Activated T-cell treated with anti-CD3 and anti-CD28 coated beads for 24 hours (primary cell): Measurements from ENCODE around the gene TAF4B.
"Not testable (repeated sequence)": the region's sequence is repeated elsewhere in the genome, so short reads cannot be mapped to it uniquely, and the experiment has no call there.

ENCODE experiments used
- DNase-seq: peaks from one replicate; pipeline ENCODE4 v3.0.0-alpha.2; 2020; ENCODE audit warnings: low read depth

The TAF4B gene, protein sequence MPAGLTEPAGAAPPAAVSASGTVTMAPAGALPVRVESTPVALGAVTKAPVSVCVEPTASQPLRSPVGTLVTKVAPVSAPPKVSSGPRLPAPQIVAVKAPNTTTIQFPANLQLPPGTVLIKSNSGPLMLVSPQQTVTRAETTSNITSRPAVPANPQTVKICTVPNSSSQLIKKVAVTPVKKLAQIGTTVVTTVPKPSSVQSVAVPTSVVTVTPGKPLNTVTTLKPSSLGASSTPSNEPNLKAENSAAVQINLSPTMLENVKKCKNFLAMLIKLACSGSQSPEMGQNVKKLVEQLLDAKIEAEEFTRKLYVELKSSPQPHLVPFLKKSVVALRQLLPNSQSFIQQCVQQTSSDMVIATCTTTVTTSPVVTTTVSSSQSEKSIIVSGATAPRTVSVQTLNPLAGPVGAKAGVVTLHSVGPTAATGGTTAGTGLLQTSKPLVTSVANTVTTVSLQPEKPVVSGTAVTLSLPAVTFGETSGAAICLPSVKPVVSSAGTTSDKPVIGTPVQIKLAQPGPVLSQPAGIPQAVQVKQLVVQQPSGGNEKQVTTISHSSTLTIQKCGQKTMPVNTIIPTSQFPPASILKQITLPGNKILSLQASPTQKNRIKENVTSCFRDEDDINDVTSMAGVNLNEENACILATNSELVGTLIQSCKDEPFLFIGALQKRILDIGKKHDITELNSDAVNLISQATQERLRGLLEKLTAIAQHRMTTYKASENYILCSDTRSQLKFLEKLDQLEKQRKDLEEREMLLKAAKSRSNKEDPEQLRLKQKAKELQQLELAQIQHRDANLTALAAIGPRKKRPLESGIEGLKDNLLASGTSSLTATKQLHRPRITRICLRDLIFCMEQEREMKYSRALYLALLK

DNA sequence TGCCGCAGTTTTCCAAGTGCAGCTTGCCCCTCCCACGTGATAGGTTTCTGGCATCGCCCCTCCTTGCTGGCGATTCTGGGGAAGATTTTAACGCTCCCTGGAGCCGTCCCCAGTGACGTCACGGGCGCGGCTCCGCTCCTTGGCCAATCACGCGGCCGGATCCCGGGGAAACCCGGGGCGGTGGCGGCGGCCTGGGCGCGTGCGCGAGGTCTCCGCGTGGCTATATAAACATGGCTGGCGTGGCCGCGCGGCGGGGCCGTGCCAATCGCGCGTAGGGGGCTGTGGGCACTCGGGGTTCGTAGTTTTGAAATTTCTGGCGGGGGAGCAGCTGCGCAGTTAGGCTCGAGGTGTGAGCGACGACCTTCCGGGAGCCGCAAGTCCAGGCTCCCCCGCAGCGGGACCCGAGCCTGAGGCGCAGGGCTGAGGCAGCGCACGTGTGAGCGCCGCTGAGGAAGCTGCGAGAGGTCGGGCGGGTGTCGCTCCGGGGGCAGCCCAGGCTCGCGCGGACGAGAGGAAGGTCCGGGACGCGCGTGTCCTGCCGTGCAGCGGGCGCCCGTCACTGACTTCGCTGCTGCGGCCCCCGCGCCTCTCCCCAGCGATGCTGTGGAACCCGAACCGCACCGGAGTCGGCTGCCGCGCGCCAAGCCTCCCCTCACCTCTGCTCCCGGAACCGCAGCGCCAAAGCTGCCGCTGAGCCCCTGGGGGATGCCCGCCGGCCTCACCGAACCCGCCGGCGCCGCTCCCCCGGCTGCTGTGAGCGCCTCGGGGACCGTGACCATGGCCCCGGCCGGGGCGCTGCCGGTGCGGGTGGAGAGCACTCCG is at the start of gene TAF4B:
Gene TAF4B (plus strand): TSS at position 217 of the 822 bp plus-strand sequence. CDS start 489 bp downstream, at position 706.
- DNase-seq: peak; percentile 93

DNA sequence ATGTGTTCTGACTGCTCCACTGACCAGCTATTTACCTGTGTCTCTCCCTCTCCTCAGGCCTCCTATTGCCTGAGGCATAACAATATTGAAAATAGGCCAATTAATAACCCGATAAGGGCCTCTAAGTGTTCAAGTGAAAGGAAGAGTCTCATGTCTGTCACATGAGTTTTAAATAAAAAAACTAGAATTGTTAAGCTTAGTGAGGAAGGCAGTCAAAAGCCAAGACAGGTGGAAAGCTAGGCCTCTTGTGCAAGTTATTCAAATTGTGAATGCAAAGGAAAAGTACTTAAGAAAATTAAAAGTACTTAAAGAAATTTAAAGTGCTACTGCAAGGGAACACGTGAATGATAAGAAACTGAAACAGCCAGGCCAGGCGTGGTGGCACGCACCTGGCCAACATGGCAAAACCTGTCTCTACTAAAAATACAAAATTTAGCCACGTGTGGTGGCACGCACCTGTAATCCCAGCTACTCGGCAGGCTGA is 44.9 kb upstream of the TAF4B start:
- DNase-seq: no peak

DNA sequence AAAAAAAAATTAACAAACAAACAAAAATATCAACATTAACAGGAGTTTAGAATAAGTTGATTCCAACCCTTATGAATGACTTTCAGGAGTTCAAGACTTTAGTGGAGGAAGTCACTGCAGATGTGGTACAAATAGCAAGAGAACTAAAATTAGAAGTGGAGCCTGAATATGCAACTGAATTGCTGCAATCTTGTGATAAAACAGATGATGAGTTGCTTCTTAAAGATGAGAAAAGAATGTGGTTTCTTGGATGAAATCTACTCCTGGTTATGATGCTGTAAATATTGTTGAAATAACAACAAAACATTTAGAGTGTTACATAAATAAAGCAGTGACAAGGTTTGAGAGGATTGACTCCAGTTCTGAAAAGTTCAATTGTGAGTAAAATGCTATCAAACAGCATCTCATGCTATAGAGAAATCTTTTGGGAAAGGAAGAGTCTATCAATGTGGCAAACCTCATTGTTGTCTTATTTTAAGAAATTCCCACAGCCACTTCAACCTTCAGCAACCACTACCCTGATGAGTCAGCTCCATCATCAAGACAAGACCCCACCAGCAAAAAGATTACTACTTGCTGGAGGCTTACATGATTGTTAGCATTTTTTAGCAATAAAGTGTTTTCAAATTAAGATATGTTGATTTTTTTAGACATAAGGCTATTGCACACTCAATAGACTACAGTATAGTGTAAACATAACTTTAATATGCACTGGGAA is 42.7 kb upstream of the TAF4B start:
- no peak for DNase-seq

DNA sequence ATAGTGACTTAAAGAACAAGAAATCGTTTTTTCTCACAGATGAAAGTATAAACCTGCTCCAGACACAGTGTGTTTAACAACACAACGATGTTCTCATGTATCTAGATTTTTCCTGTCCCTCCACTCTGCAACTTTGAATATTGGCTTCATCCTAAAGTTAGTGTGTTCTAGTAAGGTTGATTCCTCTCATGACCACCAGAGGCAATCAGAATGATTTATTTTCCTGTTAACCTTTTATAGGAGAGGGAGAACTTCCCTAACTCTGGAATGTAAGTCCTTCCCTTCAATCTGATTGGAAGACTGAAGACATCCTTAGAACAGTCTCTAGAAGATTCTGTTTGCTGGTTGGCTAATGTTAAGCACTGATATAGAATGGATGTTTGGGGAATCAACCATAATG is 41.0 kb upstream of the TAF4B start:
- no peak for DNase-seq

DNA sequence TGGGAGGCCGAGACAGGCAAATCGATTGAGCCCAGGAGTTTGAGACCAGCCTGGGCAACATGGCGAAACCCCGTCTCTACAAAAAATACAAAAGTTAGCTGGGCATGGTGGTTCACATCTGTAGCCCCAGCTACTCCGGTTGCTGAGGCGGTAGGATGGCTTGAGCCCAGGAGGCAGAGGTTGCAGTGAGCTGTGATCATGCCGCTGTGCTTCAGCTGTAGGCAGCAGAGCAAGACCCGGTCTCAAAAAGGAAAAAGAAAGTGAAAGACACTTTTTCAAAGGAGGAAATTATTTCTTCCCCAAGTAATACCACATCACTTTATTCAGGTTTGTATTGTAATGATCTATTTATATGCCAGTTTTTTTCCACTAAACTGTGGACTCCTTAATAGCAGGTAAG is 35.7 kb upstream of the TAF4B start:
- DNase-seq: peak; percentile 8

DNA sequence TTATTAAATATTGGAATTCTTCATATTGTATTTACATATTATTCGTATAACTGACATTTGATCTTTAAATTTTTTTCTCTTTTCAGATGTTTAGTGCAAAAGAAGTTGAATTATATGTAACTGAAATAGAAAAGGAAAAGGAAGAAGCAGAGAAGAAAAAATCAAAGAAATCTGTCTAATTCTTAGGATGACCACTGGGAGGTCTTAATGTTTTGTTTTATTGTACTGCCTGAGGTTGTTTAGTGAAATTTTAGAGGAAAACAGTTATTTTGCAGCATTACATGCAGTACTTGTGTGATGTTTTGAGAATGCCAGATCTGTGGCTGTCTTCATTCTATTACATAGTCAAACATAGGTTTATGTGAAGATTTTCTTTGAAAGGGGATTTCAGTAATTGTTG is 34.0 kb upstream of the TAF4B start:
- DNase-seq: no peak

DNA sequence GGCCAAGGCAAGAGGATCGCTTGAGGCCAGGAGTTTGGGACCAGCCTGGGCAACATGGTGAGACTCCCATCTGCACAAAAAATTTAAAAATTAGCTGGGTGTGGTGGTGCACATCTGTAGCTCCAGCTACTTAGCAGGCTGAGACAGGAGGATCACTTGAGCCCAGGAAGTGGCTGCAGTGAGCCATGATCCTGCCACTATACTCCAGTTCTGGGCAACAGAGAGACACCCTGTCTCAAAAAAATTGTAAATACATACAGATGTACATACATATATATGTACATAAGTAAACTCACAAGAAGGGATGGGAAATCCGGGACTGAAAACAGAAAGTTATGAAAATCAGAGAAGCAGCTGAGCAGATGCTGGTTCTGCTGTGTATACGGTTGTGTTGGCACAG is 29.6 kb upstream of the TAF4B start:
- DNase-seq: no peak

DNA sequence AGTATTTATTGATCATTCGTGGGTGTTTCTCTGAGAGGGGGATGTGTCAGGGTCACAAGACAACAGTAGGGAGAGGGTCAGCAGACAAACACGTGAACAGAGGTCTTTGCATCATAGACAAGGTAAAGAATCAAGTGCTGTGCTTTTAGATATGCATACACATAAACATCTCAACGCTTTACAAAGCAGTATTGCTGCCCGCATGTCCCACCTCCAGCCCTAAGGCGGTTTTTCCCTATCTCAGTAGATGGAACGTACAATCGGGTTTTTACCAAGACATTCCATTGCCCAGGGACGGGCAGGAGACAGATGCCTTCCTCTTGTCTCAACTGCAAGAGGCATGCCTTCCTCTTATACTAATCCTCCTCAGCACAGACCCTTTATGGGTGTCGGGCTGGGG is 24.2 kb upstream of the TAF4B start:
- DNase-seq: not testable (repeated sequence)

DNA sequence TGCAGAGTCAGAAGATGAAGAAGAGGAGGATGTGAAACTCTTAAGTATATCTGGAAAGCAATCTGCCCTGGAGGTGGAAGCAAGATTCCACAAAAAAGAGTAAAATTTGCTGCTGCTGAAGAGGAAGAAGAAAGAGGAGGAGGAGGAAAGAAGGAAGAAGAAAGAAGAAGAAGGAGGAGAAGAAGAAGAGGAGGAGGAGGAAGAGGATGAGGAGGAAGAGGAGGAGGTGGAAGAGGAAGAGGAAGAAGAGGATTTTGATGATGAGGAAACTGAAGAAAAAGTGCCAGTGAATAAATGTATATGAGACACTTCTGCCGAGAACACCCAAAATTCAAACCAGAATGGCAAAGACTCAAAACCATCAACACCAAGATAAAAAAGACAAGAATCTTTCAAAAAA is 20.9 kb upstream of the TAF4B start:
- no peak for DNase-seq

DNA sequence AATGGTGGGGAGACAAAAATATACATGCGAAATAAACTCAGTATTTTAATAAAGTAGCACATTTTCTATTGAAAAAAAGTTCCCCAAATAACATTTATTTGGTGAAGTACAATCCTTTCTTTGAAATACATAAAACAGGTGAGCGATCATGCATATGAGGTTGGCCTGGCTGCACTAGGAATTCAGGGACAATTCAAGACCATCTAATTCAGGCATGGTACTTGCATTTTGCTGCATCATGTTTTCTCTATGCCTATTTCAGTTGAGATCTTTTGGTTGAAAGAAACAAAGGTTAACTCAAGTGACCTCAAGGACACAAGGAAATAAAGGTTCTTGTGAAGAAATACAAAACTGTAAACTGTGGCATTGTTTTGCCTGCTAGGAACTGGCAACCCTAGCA is 19.8 kb upstream of the TAF4B start:
- no peak for DNase-seq

DNA sequence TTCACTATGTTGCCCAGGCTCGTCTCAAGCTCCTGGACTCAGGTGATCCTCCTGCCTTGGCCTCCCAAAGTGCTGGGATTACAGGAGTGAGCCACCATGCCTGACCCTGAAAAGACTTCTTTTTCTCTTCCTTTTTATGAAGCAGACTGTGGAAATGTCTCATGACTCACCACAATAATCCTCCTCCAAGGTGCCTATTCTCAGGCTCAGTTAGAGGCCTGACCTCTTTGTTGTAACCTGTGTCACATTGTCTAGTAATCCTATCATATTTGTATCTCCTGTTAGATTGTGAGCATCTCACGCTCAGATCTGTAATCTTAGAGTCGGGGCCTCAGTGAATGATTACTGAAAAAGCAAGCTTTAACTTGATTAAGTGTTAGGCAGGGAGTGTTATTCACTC is 18.3 kb upstream of the TAF4B start:
- no peak for DNase-seq

DNA sequence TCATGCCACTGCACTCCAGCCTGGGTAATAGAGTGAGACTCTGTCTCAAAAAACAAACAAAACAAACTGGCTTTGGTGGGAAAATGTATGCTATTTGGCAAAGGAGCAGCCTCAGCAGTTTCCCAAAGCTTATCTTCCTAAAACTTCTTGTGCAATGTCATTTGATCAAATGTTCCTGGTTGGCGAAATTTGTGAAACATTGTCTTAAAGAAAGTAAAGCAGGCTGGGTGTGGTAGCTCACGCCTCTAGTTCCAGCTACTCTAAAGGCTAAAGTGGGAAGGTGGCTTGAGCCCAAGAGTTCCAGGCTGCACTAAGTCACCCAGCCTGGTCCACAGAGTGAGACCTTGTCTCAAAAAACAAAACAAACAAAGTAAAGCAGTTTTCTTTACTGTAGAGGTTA is 17.3 kb upstream of the TAF4B start:
- no peak for DNase-seq

DNA sequence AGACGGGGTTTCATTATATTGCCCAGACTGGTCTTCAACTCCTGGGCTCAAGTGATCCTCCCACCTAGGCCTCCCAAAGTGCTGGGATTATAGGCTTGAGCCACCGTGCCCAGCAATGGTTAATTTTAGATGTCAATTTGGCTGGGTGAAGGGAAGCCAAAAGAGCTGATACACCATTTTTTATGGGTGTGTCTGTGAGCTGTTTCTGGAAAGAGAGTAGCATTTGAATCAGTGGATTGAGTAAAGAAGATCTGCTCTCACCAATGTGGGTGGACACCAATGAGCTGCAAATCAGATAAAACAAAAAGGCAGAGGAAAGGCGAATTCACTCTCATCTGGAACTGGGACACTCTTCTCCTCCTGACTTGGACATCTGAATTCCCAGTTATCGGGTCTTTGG is 16.1 kb upstream of the TAF4B start:
- DNase-seq: no peak

DNA sequence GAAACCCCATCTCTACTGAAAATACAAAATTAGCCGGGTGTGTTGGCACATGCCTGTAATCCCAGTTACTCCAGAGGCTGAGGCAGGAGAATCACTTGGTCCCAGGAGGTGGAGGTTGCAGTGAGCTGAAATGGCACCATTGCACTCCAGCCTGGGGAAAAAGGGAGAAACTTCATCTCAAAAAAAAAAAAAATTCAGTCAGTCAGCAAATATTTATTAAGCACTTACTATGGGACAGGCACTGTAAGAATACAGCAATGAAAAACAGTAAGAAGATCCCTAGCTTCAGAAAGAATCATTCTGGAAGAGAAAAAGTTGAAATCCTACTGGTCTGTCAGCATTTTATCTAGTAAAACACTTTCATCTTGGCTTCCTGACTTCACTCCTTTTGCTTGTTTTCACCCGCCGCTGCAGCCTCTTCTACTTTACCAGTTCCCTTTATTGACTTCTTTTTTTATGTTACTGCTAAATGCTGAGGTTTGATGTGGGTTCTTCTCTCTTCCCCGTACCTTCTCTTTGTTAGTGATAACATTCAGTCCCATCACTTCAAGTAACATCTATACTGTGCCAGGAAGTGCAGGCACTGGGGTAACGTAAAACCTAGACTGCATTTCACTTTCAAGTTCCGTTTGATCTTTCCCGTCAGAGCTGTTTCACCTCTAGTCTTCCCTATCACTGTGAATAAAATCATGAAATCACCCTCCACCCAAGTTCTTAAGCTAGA is 10.8 kb upstream of the TAF4B start:
- DNase-seq: peak; percentile 26

DNA sequence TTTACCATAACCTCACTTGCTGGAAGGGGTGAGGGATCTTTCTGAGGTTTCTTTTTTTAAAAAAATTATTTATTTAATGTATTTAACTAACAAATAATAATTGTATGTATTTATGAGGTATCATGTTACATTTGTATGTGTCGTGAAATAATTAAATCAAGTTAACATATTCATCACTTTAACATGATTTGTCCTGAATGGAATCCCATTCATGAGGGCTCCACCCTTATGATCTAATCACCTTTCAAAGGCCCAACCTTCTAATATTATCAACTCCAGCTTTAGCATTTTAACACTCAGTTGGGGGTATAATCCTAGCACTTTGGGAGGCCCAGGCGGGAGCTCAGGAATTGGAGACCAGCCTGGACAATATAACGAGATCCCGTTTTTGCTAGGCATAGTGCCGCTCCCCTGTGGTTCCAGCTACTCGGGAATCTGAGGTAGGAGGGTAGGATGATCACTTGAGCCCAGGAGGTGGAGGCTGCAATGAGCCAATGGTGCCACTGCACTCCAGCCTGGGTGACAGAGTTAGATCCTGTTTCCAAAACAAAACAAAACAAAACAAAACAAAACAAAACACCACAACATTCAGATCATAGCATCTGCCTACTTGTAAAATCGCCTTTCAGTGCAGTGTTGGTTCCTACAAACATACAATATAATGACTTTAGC is 1.1 kb upstream of the TAF4B start:
- DNase-seq: no peak

DNA sequence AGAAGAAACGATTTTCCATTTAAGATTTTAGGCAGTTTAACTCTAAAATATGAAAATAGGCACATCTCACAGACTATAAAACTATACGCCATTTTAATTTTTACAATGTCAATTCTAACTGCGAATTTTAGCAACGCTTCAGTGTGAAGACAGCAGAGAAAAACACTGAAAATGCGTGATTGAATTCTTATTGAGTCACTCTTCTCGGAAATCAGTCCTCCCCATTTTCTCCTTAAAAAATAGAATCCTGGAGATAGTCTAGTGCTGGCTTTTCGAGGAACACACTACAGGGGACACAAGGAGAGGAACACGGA is 373 bp upstream of the TAF4B start:
- no peak for DNase-seq

DNA sequence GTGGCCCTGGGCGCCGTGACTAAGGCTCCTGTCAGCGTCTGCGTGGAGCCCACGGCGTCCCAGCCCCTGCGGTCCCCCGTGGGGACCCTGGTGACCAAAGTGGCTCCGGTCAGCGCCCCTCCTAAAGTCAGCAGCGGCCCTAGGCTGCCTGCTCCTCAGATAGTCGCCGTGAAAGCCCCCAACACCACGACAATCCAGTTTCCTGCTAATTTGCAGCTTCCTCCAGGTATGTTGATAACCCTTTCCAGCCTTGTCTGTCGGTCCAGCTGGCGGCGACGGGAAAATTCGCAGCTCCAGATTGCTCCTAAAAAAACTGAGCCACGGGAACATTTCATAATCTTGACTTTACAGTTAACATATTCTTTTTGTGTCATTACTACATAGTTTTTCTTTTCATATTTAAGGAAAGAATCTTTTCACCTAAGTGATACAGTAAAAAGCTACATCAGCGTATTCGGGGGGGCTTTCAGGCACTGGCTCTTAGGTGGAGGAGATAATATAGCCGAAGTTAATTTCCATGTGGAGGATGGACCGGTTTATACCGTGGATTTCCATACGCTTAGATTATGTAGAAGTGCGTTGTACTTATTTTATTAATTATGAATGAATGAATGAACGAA is 916 bp downstream of the TAF4B start:
- no peak for DNase-seq

DNA sequence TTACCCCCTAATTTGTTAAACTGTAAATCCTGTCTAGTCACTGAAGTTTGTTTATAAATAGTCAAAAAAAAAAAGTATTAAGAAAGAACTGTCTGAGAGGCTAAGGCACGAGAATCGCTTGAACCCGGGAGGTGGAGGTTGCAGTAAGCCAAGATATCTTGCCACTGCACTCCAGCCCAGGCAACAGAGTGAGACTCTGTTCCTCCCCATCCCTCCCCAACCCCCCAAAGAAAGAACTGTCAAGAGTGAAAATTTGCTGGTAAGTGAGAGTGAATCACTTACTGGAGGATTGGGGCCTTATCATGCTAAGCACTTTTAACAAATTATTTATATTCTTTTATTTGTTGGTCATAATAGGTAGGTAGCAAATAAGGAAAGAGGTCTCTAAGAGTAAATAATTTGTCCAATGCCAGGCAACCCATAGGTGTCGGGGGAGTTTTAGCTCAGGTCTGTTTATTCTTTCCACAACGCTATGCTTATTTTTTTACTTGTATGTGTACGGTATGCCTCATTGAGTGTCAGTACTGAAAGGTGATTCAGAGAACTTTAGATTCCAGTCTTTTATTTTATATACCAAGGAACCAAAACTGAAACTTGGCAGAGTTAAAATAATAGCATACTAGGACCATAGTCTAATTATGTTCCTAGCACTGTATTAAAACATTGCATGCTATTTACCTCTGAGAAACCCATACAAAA is 2.5 kb downstream of the TAF4B start:
- DNase-seq: no peak

DNA sequence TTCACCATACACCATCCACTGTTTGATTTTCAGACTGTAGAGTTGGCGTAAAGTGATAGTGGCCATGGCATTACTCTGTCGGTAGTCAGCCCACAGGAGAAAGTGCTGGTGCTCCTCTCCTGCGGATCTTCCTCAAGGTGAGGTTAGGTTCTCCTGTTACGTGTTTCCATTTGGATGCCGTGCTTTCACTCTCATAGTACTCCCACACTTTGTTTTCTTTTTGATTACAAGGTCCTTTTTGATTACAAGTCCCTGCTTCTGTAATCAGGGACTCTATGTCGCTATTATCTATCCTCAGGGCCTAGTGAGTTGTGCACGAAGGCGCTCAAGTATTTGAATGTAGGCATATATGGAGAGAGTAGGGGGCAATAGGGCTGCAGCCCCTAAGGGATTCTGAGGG is 4.3 kb downstream of the TAF4B start:
- DNase-seq: no peak
